HG03558 (cell line): Measurements from ENCODE around the gene CDH4.
"Not testable (repeated sequence)": the region's sequence is repeated elsewhere in the genome, so short reads cannot be mapped to it uniquely, and the experiment has no call there.

ENCODE experiments used
- ATAC-seq: cut with Tn5 transposase; IDR thresholded peaks from one replicate; pipeline ENCODE4 v1.9.1; 2021; ENCODE audit warnings: moderate number of reproducible peaks; ENCODE audit not compliant: unreplicated experiment; ENCODE audit errors: extremely low read depth

CDH4 gene

DNA sequence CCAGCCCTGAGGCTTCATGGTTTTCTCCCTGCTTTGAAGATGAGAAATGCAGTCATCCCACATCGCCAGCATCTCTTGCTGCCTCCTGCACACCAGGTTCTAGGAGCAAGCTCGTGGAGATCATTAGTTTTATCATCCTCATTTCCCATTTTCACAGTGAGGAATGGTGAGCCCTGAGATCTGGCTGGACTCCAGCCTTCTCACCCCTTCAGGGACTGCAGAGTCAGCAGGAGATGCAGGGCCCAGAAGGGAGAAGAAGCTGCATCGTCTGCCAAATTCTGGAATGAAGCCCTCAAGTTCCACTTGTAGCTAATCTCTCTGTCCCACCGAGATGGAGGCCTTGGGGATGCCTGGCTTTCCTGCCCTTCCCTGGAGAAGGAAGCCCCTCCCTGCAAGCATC is 596.8 kb downstream of the CDH4 start:
- ATAC-seq, result no peak

DNA sequence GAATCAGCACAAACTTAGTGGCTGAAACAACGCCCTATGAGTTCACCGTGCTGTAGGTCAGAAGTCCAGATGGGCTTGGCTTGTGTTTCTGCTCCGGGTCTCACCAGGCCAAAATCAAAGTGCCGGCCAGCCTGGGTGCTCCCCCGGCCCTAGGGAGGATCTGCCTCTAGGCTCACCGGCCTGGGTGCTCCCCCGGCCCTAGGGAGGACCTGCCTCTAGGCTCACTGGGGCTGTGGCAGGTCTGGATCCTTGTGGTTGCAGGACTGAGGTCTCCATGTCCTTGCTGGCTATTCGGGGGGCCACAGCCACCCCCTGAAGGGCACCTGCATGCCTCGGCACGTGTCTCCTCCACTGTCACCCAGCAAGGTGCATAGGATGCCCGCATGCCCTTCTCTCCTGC is 597.3 kb downstream of the CDH4 start:
- ATAC-seq, result no peak

DNA sequence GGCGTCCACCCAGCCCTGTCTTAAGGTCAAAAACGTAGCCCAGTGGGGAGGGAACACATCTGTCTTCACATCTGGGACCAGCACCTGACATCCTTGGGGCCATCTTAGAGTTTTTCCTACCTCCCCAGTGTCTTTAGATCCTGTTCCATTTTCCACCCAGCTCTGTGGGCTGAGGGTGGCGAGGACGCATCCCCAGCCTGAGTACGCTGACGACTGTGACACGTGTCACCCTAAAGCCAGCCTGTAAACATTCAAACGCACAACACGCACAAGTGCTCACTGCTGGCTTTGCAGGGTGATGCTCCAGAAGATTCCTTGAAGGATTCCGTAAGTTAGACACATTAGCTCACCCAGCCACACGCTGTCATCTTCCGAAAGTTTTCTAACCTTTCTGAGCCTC is 597.8 kb downstream of the CDH4 start:
- no peak for ATAC-seq

DNA sequence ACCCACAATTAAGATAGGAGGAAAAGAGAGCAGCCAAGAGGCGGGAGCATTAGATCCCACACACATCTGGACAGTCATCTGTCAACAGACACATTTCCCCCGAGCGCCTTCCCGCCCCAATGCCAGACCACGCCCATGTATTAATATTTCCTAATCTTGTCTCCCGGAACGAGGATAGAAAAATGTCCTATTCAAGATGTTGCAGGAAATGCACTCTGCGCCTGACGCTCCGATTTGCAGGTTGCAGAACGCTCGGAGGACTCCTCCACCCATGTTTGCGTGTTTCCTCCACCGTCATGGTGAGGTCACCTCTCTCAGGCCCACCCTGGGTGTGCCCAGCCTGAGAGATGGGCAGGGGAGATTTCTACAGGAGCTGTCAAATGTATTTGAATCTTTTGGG is 598.4 kb downstream of the CDH4 start:
- no peak for ATAC-seq

DNA sequence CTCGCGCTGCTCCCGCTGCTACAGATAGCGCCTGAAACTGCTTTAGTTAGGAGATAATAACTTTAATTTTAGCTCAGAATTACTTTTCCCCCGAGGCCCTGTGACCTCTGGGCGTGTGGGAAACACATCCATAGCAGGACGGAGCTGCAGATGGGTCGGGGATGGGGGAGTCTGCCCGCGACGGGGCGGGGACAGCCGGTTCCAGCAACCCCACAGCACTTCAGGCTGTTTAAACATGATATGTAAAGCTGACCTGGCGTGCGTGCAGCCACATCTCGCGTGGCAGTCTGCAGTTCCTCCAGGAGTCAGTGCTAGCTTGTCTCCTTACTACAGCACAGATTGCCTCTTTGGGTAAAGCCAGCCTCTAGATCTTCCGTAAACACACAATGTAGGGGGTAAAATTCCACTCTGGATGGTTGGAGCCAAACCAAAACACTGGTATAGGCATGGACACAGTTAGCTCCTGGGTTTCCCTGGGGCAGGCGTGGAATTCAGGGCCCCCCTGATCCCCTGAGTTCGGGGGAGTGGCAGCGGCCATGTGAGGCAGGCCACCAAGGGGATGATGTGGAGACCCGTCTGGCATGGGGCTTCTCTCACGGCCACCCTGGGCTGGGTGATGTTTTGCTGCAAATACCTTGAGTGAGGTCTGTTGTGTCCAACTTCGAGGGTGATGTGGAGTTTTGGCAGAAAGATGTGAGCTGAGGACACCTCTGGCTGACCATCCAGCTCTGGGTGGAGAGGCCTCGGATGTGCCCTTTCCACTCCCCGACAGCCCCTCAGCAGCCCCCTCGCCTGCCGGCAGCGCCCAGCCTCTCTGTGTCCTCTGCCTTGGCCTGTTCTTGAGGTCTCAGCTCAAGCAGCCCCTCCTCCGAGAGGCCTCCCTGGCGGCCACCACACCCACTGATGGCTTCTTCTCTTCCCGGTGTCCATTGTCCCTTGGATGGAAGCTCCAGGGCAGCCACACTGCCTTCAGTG is 599.2 kb downstream of the CDH4 start:
- no peak for ATAC-seq

DNA sequence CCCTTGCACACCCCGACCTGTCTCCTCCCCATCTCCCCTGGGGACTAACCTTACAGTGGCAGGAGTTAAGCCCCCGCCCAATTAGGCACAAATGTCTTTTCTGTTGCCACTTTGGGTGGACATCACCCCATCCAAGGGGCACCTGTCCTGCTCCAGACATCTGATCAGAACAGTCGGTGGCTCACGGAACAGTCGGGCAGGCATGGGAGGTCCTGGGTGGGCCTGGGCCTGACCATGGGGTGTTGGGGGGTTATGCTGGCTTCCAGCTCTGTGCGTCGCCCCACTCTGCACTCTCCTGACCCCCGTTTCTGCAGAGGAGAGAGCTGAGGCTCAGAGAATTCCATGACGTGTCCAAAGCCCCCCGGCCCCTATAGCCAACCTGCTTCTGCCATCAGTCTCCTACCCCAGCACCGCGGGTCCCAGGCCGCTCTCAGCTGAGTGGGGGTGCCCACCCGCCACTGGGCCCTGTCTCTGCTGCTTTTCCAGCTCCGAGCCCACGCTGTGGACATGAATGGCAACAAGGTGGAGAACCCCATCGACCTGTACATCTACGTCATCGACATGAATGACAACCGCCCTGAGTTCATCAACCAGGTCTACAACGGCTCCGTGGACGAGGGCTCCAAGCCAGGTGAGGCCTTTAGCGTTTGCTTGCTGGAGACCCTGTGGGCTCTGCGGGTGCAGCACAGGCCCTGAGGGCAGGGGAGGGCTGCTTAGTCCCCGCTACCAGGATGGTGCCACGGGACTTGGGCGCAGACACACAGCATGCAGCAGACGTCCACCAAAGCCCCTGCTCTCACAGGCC is 600.4 kb downstream of the CDH4 start:
- no peak for ATAC-seq

DNA sequence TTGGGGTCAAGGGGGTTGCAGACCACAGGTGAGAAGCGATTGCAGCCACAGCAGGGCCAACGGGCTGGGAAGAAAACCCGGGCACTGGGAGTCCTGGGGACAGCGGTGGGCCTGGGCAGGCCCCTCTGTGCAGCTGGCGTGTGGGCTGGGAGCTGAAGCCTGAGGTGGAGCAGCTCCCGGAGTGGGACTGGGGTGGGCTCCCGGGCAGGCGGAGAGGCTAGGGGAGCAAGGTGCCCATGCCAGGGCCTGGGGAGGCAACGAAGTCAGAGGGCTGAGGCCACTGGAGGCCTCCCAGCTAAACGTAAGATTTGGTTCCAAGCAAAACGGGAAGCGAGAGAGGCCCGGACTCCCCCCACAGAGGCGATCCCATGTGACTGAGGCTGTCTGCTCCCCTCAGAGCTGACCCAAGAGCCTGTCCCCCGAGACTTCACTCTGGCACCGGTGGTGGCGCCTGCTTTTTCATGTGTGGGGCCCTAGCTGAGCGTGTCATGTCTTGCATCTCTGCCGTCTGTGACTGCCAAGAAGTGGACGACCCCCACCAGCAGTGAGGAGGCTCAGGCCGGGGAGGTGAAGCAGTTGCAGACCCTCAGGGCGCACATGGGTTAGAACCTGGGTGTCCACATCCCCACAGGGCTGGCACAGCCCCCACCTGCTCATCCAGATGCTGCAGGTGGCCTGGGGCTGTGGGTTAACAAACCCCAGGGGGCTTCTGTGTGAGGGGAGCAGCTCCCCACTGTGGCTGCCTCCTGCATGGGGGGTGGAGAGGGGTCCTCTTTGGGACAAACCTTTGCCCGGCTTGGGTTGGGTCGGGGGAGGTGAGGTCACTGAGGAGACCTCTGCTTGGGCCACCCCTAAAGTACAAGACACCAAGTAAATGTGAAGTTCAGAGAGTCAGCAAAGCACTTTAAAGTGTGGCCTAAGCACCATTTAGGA is 601.3 kb downstream of the CDH4 start:
- no peak for ATAC-seq

DNA sequence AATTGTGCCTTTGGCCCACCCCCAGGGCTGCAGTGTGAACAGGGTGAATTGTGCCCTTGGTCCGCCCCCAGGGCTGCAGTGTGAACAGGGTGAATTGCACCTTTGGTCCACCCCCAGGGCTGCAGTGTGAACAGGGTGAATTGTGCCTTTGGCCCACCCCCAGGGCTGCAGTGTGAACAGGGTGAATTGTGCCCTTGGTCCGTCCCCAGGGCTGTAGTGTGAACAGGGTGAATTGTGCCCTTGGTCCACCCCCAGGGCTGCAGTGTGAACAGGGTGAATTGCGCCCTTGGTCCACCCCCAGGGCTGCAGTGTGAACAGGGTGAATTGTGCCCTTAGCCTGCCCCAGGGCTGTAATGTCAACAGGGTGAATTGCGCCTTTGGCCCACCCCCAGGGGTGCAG is 602.5 kb downstream of the CDH4 start:
- not testable (repeated sequence) for ATAC-seq

DNA sequence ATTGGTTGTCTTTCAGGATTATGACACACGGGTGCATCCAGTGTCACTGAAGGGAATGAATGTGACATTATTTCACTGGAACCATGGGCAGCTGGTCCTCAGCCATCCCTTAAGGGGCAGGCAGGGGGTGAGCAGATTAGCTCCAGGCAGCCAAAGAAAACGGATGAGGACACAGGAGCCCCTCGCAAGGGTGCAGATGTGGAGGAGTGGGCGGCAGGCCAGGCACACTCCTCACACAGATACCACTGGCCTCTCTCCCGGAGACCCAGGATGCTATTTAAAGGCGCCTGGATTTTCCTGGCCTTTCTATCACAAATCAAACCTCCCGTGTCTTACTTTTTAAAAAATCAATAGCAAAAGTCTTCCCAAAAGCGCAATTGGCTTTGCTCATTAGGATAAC is 603.2 kb downstream of the CDH4 start:
- ATAC-seq, result no peak

DNA sequence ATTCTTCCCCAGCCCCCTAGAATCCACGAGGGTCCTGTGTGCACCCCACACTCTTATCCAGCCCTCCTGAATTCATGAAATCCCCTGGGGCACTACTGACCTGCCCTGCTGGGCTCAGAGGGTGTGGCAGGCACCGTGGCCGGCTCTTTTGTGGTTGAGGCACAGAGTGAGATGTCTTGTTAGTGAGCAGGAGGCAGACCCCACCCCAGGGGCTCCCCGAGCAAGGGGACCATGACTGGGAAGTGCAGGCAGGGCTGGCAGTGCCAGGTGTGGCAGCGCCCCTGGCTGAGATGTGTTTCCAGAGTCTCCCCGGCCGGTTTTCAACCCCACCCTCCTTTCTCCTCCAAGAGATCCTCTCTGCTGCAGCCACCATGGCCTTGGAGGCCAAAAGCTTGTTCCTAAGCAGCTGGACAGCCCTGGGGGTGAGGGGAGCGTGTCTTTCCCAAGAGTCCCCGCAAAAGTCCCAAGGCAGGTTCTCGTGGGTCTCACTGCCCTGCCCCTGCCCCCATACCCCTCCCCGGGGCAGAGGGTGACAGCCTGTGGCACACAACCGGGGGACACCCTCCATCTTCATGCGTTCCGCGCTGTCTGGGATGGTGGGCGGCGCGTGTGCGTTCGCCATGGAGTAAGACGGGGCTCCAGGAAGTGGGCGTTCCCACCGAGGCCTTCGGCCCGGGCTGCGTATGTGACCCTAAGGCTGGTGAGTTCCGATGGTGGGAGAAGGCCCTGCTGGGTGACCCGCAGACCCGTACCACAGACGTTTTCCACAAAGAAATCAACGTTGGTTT is 604.8 kb downstream of the CDH4 start:
- no peak for ATAC-seq

DNA sequence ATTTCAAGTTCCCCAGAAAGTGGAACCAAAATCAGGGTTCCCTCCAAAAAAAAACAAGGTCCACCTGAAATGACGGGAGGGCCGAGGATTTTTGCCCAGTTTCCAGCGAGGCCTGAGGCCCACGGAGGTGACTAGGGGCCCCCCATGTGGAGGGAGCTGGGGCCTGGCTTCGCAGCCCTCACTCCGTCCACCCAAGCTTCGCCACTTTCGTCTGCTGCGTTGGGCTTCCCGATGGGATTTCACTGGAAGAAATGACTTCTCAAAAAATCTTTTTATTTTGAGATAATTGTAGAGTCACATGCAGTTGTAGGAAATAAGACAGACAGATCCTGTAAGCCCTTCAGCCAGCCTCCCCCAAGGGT is 605.3 kb downstream of the CDH4 start:
- no peak for ATAC-seq

DNA sequence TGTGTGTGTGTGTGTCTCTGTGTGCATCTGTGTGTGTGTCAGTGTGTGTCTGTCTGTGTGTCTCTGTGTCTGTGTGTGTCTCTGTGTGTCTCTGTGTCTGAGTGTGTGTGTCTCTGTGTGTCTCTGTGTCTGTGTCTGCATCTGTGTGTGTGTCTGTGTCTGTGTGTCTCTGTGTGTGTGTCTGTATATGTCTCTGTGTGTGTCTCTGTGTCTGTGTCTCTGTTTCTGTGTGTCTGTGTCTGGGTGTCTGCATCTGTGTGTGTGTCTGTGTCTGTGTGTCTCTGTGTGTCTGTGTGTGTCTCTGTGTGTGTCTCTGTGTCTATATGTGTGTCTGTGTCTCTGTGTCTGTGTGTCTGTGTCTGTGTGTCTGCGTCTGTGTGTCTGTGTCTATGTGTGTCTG is 605.8 kb downstream of the CDH4 start:
- ATAC-seq, result no peak

DNA sequence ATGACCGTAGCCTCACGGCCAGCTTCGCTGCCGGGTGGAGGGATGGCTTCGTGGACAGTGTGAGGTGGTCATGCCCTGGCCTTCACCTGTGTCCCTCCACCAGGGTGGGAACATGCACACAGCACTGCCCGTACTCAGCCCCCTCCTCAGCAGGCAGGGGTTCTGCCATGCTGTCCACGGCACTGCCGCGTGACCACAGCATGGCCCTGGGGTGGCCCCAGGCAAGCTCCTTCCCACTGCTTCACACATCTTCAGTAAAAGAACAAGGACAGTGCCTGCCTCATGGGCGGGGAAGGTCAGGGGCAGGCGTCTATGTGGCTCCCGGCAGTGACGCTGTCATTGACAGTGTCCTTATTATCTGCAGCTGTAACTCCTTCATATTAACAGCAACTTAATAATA is 607.7 kb downstream of the CDH4 start:
- ATAC-seq, result no peak

DNA sequence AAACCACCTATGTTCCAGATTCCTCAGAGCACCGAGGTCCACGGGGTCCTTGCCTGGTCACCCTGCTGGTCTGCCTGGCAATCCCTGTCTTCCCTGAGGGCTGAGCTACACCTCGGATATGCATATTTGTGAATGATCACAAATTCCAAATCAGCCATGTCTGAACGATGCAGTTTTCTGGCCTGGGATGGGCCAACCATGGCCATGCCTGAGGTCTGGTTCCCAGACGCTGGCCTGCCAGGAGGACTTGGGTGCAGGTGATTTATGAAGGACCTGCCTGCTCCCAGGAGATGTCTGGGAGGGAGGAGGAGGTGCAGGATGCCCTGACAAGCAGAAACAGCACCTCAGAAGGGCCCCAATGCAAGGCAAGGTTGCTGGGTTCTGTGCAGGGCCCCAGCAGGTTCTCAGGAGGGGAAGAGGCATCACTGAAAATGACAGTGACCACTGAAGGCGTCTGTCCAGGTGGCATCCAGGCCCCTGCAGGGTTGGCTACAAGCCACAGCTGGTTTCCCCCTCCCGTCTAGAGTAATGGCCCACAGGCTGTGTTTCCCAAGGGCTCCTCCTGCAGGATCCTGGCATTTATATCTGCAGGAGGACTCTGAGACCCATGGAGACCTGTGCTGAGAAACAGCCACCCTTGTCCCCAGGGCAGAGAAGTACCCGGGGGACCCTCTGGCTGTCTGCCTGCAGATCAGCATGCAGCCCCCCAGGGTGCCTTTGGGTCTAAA is 608.4 kb downstream of the CDH4 start:
- no peak for ATAC-seq

DNA sequence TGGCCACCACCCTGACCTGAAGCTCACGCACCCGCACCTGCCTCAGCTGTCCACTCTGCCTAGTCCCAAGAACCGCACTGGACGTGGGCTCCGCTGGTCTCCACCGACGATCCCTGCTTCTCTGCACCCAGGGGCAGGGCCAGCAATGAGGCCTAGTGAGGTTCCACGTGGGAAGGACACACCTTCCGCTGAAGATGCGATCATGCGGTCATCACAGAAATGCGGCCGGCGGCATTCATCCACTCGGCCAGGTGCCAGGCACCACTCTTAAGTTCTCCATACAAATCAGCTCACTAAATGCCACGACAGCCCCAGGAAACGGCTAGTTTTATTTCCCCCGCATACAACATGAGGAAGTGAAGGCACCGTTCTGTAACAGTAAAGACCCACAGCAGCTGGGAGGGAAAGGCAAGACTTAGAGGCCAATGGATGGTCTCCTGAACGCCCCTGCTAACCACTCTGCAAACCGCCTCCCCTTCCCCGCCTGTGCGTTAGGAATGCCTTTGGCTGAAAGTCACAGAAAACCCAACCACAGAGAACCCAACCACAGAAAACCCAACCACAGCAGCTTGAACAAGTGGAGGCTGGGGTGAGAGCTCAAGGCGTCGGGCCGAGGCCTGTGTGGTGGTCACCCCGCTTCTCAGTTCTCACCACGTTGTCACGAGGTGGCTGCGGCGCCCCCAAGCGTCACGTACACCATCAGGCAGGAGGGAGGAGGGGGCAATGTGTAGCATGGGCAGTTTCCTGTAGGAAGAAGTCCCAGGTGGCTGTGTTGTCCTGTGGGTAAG is 609.2 kb downstream of the CDH4 start:
- no peak for ATAC-seq

DNA sequence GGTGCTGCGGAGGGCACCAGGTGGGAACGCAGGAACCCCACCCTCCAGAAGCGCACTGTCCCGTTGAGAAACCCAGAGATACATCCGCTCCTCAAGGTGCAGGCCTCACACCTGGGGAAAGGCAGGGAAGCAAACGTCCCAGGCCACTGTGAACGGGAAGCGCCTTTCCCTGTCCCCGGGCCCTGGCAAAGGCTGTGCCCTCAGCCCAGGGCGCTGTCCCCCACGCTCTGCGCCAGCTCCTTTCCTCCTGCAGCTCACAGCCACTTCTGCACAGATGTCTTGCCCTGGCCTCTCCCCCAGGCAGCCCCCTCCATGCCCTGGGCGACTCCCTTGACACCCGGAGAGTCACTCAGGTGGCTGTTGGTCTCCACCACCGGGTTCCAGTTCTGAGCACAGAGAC is 609.8 kb downstream of the CDH4 start:
- ATAC-seq, result no peak

DNA sequence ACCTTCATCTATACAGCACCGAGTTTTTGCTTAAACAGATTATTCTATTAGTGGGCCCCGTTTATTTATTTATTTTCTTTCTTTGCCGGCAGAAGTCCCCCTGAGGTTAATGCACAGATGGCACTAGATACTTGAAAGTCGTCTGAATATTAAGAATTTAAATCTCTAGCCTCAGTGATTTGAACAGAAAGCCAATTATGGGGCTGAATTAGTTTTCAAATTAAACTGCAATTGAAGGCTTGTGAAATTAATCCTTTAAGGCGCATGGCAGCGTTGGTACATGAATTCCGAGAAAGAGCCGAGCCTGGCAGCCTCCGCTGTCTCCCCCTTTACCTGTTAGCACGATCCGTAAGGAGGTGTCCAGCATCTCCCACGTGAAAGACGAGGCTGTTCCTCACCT is 610.8 kb downstream of the CDH4 start:
- ATAC-seq, result no peak

DNA sequence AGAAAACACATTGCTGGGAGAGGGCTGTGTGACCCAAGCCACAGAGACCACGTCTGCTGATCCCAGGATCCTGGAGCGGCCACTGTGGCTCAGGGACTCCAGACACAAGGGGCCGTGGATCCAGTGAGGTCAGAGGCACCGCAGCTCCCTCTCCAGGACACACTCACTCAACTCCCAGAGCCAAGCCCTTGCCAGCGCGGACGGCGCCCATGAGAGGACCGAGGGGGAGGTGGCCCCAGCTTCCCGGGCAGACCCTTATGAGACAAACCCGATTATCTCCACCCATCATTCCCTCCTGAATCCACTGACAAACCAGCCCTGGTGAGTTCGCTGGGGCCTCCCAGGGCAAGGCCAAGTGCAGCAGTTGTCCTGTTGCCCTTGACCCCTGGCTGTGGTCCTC is 612.4 kb downstream of the CDH4 start:
- ATAC-seq, result no peak
